Hepatocyte (in vitro differentiated cells): ENCODE measurements around the gene IFT88. TPM values are rescaled to one million over a fixed set of nuclear protein-coding genes. Genes with fewer than 3 reads are reported as not detected.

ENCODE experiments used
- DNase-seq: peaks from one replicate; pipeline ENCODE4 v3.0.0-alpha.2; 2016; ENCODE audit warnings: low spot score
- H2AFZ ChIP-seq: fragments of 200-600 bp; sonication (generic); 2 replicates; pipeline ENCODE4 v1.6.0; 2016; ENCODE audit warnings: antibody characterized with exemption, mild to moderate bottlenecking
- H3K27ac ChIP-seq: fragments of 200-600 bp; sonication (generic); 2 replicates; pipeline ENCODE4 v1.5.1; 2016; ENCODE audit warnings: mild to moderate bottlenecking
- H3K27me3 ChIP-seq: fragments of 200-600 bp; sonication (generic); 2 replicates; pipeline ENCODE4 v1.6.1; 2016
- H3K36me3 ChIP-seq: fragments of 200-600 bp; sonication (generic); replicated peaks from 2 replicates; pipeline ENCODE4 v1.5.1; 2016; ENCODE audit warnings: low read depth; ENCODE audit not compliant: insufficient read depth
- H3K4me1 ChIP-seq: fragments of 200-600 bp; sonication (generic); 2 replicates; pipeline ENCODE4 v1.5.1; 2016; ENCODE audit warnings: mild to moderate bottlenecking, moderate library complexity; ENCODE audit not compliant: insufficient read depth
- H3K4me2 ChIP-seq: fragments of 200-600 bp; sonication (generic); 2 replicates; pipeline ENCODE4 v1.6.0; 2016
- H3K4me3 ChIP-seq: fragments of 200-600 bp; sonication (generic); 2 replicates; pipeline ENCODE4 v1.5.1; 2016; ENCODE audit warnings: mild to moderate bottlenecking
- H3K79me2 ChIP-seq: fragments of 200-600 bp; sonication (generic); 2 replicates; pipeline ENCODE4 v1.6.0; 2017; ENCODE audit warnings: mild to moderate bottlenecking
- H3K9me2 ChIP-seq: fragments of 200-600 bp; sonication (generic); replicated peaks from 2 replicates; pipeline ENCODE4 v1.6.0; 2017; ENCODE audit warnings: mild to moderate bottlenecking; ENCODE audit not compliant: insufficient read depth
- H3K9me3 ChIP-seq: fragments of 200-600 bp; sonication (generic); 2 replicates; pipeline ENCODE4 v1.5.1; 2016; ENCODE audit warnings: low read depth, mild to moderate bottlenecking
- H4K20me1 ChIP-seq: fragments of 200-600 bp; sonication (generic); 2 replicates; pipeline ENCODE4 v1.6.0; 2016; ENCODE audit warnings: mild to moderate bottlenecking; ENCODE audit not compliant: insufficient read depth, poor library complexity, severe bottlenecking
- CTCF ChIP-seq: fragments of 200-600 bp; sonication (generic); IDR thresholded peaks from 2 replicates; pipeline ENCODE4 v1.5.1; 2016; ENCODE audit warnings: antibody characterized with exemption, mild to moderate bottlenecking; ENCODE audit not compliant: poor library complexity
- EZH2 ChIP-seq: fragments of 200-600 bp; sonication (generic); IDR thresholded peaks from 2 replicates; pipeline ENCODE4 v1.6.1; 2016; ENCODE audit warnings: antibody characterized with exemption, mild to moderate bottlenecking, borderline replicate concordance
- EZH2phosphoT487 ChIP-seq: fragments of 200-600 bp; sonication (generic); IDR thresholded peaks from one replicate; pipeline ENCODE4 v1.6.1; 2018; ENCODE audit warnings: antibody characterized with exemption, mild to moderate bottlenecking, low read depth, moderate library complexity; ENCODE audit not compliant: unreplicated experiment, severe bottlenecking
- WGBS: methylation state at CpG from one replicate; pipeline ENCODE4 v1.1.6; 2016; ENCODE audit warnings: low lambda C conversion rate; ENCODE audit errors: missing lambda C conversion rate; 5-methylcytosine and 5-hydroxymethylcytosine counted together
- polyA plus RNA-seq: library from polyadenylated mRNA; unstranded; fragments of >200 nt; fragmentation: Nextera tagmentation; extraction: Ambion mirVana; gene quantifications from 2 replicates; pipeline ENCODE4 v1.2.1, GENCODE V29; 2016
- total RNA-seq: library from RNA; depleted of rRNA; stranded (reverse); fragments of >200 nt; gene quantifications from 2 replicates; pipeline ENCODE4 v1.2.3, GENCODE V29; 2014

IFT88 gene
- total and polyA plus RNA-seq, 2 experiments from 2014 or later: 9.2 to 19.2 TPM

GRCh38 chr13:20544201-20544923 is 22.6 kb upstream of the IFT88 start:
- Histone ChIP-seq H3K36me3 (no peaks in the 10 kb centered on the region), H3K27ac (no peak overlapping the region), H3K4me2 (no peak overlapping the region), H3K27me3 (no peaks in the 10 kb centered on the region), H3K4me1 (peaks cover 12% of the 10 kb centered on the region), H4K20me1 (no peaks in the 10 kb centered on the region), H3K4me3 (no peak overlapping the region), H3K9me3 (no peaks in the 10 kb centered on the region), H2AFZ (no peak overlapping the region), H3K9me2 (no peaks in the 10 kb centered on the region), H3K79me2 (no peaks in the 10 kb centered on the region)
- DNase-seq: no peak
- TF ChIP-seq EZH2phosphoT487 (no peak), CTCF (no peak), EZH2 (no peak)
- 82% methylated on average over 7 of the region's 7 CpGs for WGBS

- Histone ChIP-seq H3K27me3 (no peaks in the 10 kb centered on the region), H3K4me2 (no peak overlapping the region), H3K4me1 (peaks cover 12% of the 10 kb centered on the region), H3K4me3 (no peak overlapping the region), H3K9me3 (no peaks in the 10 kb centered on the region), H3K9me2 (no peaks in the 10 kb centered on the region), H3K36me3 (no peaks in the 10 kb centered on the region), H3K79me2 (no peaks in the 10 kb centered on the region), H2AFZ (no peak overlapping the region), H3K27ac (peak overlapping the region; percentile 12), H4K20me1 (no peaks in the 10 kb centered on the region)
- 92% methylated on average over 1 of the region's 1 CpG for WGBS
- no peak for TF ChIP-seq CTCF
- no peak for TF ChIP-seq EZH2
- no peak for TF ChIP-seq EZH2phosphoT487
- DNase-seq: no peak
Observed at GRCh38 chr13:20546556-20546955, 20.4 kb upstream of the IFT88 start.

- 76% methylated on average over 4 of the region's 4 CpGs for WGBS
- Histone ChIP-seq H3K27ac (no peak overlapping the region), H3K36me3 (no peaks in the 10 kb centered on the region), H3K4me1 (peaks cover 14% of the 10 kb centered on the region), H3K4me3 (no peak overlapping the region), H3K27me3 (no peaks in the 10 kb centered on the region), H3K4me2 (no peak overlapping the region), H4K20me1 (no peaks in the 10 kb centered on the region), H3K9me3 (no peaks in the 10 kb centered on the region), H2AFZ (no peak overlapping the region), H3K9me2 (no peaks in the 10 kb centered on the region), H3K79me2 (no peaks in the 10 kb centered on the region)
- peak; percentile 68 for DNase-seq
- no peak for TF ChIP-seq EZH2phosphoT487
Observed at GRCh38 chr13:20547479-20547908, 19.5 kb upstream of the IFT88 start.

- H2AFZ ChIP-seq: no peak overlapping the region
- no peak overlapping the region for H3K4me2 ChIP-seq
- DNase-seq: no peak
- no peaks in the 10 kb centered on the region for H4K20me1 ChIP-seq
- H3K36me3 ChIP-seq: no peaks in the 10 kb centered on the region
- no peaks in the 10 kb centered on the region for H3K27me3 ChIP-seq
- no peaks in the 10 kb centered on the region for H3K9me3 ChIP-seq
- 59% methylated on average over 5 of the region's 5 CpGs for WGBS
- no peak overlapping the region for H3K4me3 ChIP-seq
- no peak overlapping the region for H3K27ac ChIP-seq
- H3K9me2 ChIP-seq: no peaks in the 10 kb centered on the region
- H3K4me1 ChIP-seq: peaks cover 30% of the 10 kb centered on the region
- TF ChIP-seq EZH2: no peak
- no peak for TF ChIP-seq CTCF
- TF ChIP-seq EZH2phosphoT487: no peak
- no peaks in the 10 kb centered on the region for H3K79me2 ChIP-seq
Observed at GRCh38 chr13:20550799-20551198, 16.2 kb upstream of the IFT88 start.
